Coronary artery (tissue), 2 donors: Measurements from ENCODE around the gene MOCOS.

Source experiments
- DNase-seq: peaks from one replicate; pipeline ENCODE4 v3.0.0-alpha.2; 2017; ENCODE audit warnings: low spot score
- H3K27ac ChIP-seq, 2 donors: fragments of 200-600 bp; sonication (generic); one replicate each; pipeline ENCODE4 v1.5.1; 2016 to 2019
- H3K4me3 ChIP-seq: fragments of 200-600 bp; sonication (generic); 2 replicates; pipeline ENCODE4 v1.5.1; 2016; ENCODE audit warnings: mild to moderate bottlenecking, moderate library complexity
- CTCF ChIP-seq: fragments of 200-600 bp; sonication (generic); IDR thresholded peaks from one replicate; pipeline ENCODE4 v1.5.1; 2019; ENCODE audit warnings: antibody characterized with exemption

Gene MOCOS

DNA sequence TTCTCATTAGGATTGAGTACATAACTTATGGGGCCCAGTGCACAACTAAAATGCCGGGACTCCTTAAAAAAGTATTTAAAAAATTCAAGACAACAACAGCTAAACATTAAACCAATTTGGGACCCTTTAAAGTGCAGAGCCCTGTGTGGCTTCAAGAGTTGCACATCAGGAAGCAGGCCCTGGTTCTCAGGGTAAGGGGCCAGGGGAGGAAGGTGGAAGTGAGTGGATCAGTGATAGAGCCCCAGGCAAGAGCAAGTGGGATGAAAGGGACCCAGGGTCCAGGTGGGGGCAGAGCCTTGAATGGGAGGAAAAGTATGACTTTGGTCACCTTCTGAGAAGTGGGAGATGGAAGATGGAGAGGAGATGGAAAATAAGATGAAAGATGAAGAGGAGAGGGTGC is 107.9 kb downstream of the MOCOS start:
- no peak for TF ChIP-seq CTCF
- no peak for DNase-seq
- Histone ChIP-seq H3K27ac (no peak overlapping the region), H3K4me3 (no peak overlapping the region)

DNA sequence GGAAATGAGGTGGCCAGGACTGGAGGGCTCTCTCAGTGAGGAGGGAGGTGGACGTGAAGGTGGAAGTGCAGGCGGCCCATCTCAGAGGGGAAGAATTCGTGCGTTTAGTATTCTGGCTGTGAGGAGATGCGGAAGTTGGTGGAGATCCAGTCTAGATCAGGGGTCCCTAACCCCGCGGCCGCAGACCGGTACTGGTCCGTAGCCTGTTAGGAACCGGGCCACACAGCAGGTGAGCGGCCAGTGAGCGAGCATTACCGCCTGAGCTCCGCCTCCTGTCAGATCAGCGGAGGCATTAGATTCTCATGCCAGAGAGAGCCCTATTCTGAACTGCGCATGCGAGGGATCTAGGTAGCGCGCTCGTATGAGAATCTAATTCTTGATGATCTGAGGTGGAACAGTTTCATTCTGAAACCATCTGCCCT is 108.6 kb downstream of the MOCOS start:
- TF ChIP-seq CTCF, result no peak
- Histone ChIP-seq H3K27ac (peak overlapping the region in 1 of 2 donors; percentile 80), H3K4me3 (peak overlapping the region; percentile 92)
- DNase-seq, result no peak

- TF ChIP-seq CTCF, result peak; percentile 18
- Histone ChIP-seq H3K27ac (peak overlapping the region; percentile 41 to 80), H3K4me3 (peak overlapping the region; percentile 92)
- peak; percentile 87 for DNase-seq
These were observed 109.5 kb downstream of the MOCOS start for GRCh38 chr18:36296650-36297416.

DNA sequence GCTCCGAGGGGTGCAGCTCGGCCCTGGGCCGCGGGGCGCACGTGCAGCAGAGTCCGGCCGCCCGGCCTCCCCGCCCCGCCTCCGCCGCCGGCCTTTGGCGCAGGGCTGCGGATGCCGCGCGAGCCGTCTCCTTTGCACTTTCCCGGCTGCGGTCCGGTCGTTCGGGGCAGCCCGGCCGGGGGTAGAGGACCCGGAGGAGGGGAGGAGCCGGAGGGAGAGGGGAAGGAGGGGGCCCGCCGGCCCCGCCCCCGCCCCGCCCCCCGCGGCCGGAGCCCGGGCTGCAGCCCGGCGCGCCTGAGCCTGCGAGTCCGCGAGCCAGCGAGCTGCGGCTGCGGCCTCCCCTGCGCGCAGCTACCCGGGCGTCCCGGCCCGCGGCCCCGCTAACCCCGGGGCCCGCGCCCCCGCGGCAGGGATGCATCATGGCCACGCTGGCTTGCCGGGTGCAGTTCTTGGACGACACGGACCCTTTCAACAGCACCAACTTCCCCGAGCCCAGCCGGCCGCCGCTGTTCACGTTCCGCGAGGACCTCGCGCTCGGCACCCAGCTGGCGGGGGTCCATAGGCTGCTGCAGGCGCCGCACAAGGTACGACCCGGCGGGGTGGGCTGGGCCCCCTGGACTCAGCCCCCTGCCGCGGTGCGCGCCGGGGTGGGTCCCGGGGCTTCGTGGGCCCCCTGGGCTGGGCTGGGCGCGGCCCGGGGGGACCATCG is 110.3 kb downstream of the MOCOS start, which contains the start of gene FHOD3:
TSS of gene FHOD3 (plus strand) at position 297 of the 709 bp plus-strand sequence. CDS start at position 420, 123 bp downstream.
- TF ChIP-seq CTCF, result no peak
- peak within 1 kb of the TSS; percentile 92 for H3K4me3 ChIP-seq
- peak within 1 kb of the TSS; percentile 41 to 80 for H3K27ac ChIP-seq
- DNase-seq, result no peak

DNA sequence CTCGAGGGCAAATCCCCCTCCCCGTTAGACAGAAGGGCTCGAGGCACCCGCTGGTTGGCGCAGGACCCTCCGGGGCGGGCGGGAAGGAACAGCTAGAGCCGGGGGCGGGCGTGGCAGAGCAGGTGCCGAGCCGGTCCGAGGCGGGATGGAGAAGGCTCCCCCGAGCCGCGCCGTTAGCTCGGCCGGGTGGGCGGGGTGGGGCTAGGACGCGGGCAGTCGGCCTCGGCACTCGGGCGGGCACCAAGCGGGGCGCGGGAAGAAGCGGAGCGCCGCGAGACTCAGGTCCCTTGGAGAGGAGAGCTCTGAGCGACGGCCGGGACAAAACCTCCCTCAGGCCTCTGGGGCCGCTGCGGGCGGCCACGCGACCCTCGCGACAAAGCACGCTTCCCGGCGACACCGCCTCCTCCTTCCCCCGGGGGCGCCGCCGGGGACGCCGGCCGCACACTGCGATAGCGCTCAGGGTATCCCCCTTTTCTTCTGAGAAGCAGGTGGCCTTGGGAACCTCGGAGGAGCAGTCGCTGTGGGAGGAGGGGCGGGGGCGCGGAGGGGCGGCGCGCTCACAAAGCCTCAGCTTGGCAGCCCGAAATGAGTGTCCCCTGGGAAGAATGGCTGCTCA is 110.9 kb downstream of the MOCOS start:
- H3K4me3 ChIP-seq, result peak overlapping the region; percentile 92
- no peak for TF ChIP-seq CTCF
- no peak for DNase-seq
- H3K27ac ChIP-seq, result peak overlapping the region in 1 of 2 donors; percentile 80

- no peak for TF ChIP-seq CTCF
- H3K4me3 ChIP-seq, result peak overlapping the region; percentile 92
- no peak for DNase-seq
- H3K27ac ChIP-seq, result no peak overlapping the region
These were observed 111.7 kb downstream of the MOCOS start for GRCh38 chr18:36299015-36299414.
